ENCODE results near the gene PCDHB9.
"Not testable (repeated sequence)": the region's sequence is repeated elsewhere in the genome, so short reads cannot be mapped to it uniquely, and the experiment has no call there.

DNA sequence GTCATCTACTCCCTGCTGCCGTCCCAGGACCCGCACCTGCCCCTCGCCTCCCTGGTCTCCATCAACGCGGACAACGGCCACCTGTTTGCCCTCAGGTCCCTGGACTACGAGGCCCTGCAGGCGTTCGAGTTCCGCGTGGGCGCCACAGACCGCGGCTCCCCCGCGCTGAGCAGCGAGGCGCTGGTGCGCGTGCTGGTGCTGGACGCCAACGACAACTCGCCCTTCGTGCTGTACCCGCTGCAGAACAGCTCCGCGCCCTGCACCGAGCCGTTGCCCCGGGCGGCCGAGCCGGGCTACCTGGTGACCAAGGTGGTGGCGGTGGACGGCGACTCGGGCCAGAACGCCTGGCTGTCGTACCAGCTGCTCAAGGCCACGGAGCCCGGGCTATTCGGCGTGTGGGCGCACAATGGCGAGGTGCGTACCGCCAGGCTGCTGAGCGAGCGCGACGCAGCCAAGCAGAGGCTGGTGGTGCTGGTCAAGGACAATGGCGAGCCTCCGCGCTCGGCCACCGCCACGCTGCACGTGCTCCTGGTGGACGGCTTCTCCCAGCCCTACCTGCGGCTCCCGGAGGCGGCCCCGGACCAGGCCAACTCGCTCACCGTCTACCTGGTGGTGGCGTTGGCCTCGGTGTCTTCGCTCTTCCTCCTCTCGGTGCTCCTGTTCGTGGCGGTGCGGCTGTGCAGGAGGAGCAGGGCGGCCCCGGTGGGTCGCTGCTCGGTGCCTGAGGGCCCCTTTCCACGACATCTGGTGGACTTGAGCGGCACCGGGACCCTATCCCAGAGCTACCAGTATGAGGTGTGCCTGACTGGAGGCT is 12.5 kb upstream of the PCDHB9 start:
- TF ChIP-seq CTCF, POLR2A (IDR thresholded peaks at IDR 0.05): not testable (repeated sequence)
